Neural cell (in vitro differentiated cells): ENCODE data around the gene WASHC1. TPM values are rescaled to one million over a fixed set of nuclear protein-coding genes. Genes with fewer than 3 reads are reported as not detected.
"Not testable (repeated sequence)": the region's sequence is repeated elsewhere in the genome, so short reads cannot be mapped to it uniquely, and the experiment has no call there.

ENCODE experiments used
- H2AFZ ChIP-seq: fragments of 200-600, 300-800 bp; sonication (generic), shearing (Covaris generic); 2 replicates; pipeline ENCODE4 v1.6.0; 2014; ENCODE audit warnings: low read depth, mild to moderate bottlenecking, antibody characterized with exemption, low read length, moderate library complexity
- H3F3A ChIP-seq: fragments of 200-600 bp; shearing (Covaris generic); 2 replicates; pipeline ENCODE4 v1.6.1; 2016; ENCODE audit warnings: mild to moderate bottlenecking, moderate library complexity, mixed read lengths, antibody characterized with exemption, low read length; ENCODE audit not compliant: insufficient read depth, poor library complexity, severe bottlenecking
- H3K27ac ChIP-seq: fragments of 200-600, 300-800 bp; sonication (generic), shearing (Covaris generic); 2 replicates; pipeline ENCODE4 v1.5.1; 2014; ENCODE audit warnings: mild to moderate bottlenecking, low read length, moderate library complexity
- H3K27me3 ChIP-seq: fragments of 300-800, 200-600 bp; sonication (generic), shearing (Covaris generic); 2 replicates; pipeline ENCODE4 v1.6.0; 2014; ENCODE audit warnings: mild to moderate bottlenecking, low read depth, low read length, moderate library complexity; ENCODE audit not compliant: insufficient read depth
- H3K36me3 ChIP-seq: fragments of 300-800, 200-600 bp; sonication (generic), shearing (Covaris generic); 2 replicates; pipeline ENCODE4 v1.5.1; 2014; ENCODE audit warnings: mild to moderate bottlenecking, antibody characterized with exemption, low read length, moderate library complexity; ENCODE audit not compliant: insufficient read depth
- H3K4me2 ChIP-seq: fragments of 300-800, 200-600 bp; sonication (generic), shearing (Covaris generic); 2 replicates; pipeline ENCODE4 v1.6.0; 2014; ENCODE audit warnings: mild to moderate bottlenecking, low read length
- H3K4me3 ChIP-seq: fragments of 300-800, 200-600 bp; sonication (generic), shearing (Covaris generic); 2 replicates; pipeline ENCODE4 v1.5.1; 2014; ENCODE audit warnings: mild to moderate bottlenecking, low read length, moderate library complexity
- H3K79me2 ChIP-seq: fragments of 200-600 bp; shearing (Covaris generic); replicated peaks from 2 replicates; pipeline ENCODE4 v1.6.0; 2014; ENCODE audit warnings: mild to moderate bottlenecking, low read length, moderate library complexity; ENCODE audit not compliant: insufficient read depth
- H3K9ac ChIP-seq: fragments of 300-800, 200-600 bp; sonication (generic), shearing (Covaris generic); 2 replicates; pipeline ENCODE4 v1.6.1; 2016; ENCODE audit warnings: mild to moderate bottlenecking, low read length, mixed read lengths
- H3K9me2 ChIP-seq: fragments of 200-600 bp; shearing (Covaris generic); 2 replicates; pipeline ENCODE4 v1.6.1; 2016; ENCODE audit warnings: mild to moderate bottlenecking, low read length, mixed read lengths; ENCODE audit not compliant: insufficient read depth
- H3K9me3 ChIP-seq: fragments of 200-600, 300-800 bp; sonication (generic), shearing (Covaris generic); 2 replicates; pipeline ENCODE4 v1.6.1; 2016; ENCODE audit warnings: mild to moderate bottlenecking, mixed run types, low read length, moderate library complexity, mixed read lengths
- H4K20me1 ChIP-seq: fragments of 200-600 bp; shearing (Covaris generic); 2 replicates; pipeline ENCODE4 v1.6.1; 2016; ENCODE audit warnings: mild to moderate bottlenecking, mixed run types; ENCODE audit not compliant: insufficient read depth
- polyA plus RNA-seq: library from polyadenylated mRNA; depleted of rRNA; stranded (reverse); fragments of >200 nt; gene quantifications from 2 replicates; pipeline ENCODE4 v1.2.3, GENCODE V29; 2014

The WASHC1 gene
- polyA plus RNA-seq, 1 donor from 2014 or later, result 14.8 TPM

- H3K4me3 ChIP-seq, H3K9me3 ChIP-seq, H3K27me3 ChIP-seq, H4K20me1 ChIP-seq, H3K9me2 ChIP-seq, H3K27ac ChIP-seq, H3K36me3 ChIP-seq, H2AFZ ChIP-seq, H3F3A ChIP-seq, H3K9ac ChIP-seq, H3K4me2 ChIP-seq, H3K79me2 ChIP-seq: not testable (repeated sequence)
Observed at GRCh38 chr9:41261-41676, 12.0 kb upstream of the WASHC1 start.

- not testable (repeated sequence) for H4K20me1 ChIP-seq, H3K9ac ChIP-seq, H3K4me2 ChIP-seq, H3K9me2 ChIP-seq, H3K79me2 ChIP-seq, H3K4me3 ChIP-seq, H3F3A ChIP-seq, H3K27me3 ChIP-seq, H2AFZ ChIP-seq, H3K36me3 ChIP-seq, H3K9me3 ChIP-seq, H3K27ac ChIP-seq
Observed at GRCh38 chr9:32308-32707, 3.1 kb upstream of the WASHC1 start.

- H3K4me3 ChIP-seq, result peak overlapping the region; percentile 52
- H2AFZ ChIP-seq, H3K36me3 ChIP-seq, H3K79me2 ChIP-seq, H3F3A ChIP-seq, H4K20me1 ChIP-seq, H3K4me2 ChIP-seq, H3K27ac ChIP-seq, H3K9me3 ChIP-seq, H3K9me2 ChIP-seq, H3K27me3 ChIP-seq: not testable (repeated sequence)
- H3K9ac ChIP-seq, result peak overlapping the region; percentile 39
Observed at GRCh38 chr9:28775-29174, 481 bp downstream of the WASHC1 start.

GRCh38 chr9:21621-22020, 7.6 kb downstream of the WASHC1 start:
- H3K4me2 ChIP-seq, H3K9ac ChIP-seq, H3K9me3 ChIP-seq, H3K9me2 ChIP-seq, H3F3A ChIP-seq, H4K20me1 ChIP-seq, H3K27me3 ChIP-seq, H3K79me2 ChIP-seq, H2AFZ ChIP-seq, H3K36me3 ChIP-seq, H3K4me3 ChIP-seq, H3K27ac ChIP-seq: not testable (repeated sequence)

DNA sequence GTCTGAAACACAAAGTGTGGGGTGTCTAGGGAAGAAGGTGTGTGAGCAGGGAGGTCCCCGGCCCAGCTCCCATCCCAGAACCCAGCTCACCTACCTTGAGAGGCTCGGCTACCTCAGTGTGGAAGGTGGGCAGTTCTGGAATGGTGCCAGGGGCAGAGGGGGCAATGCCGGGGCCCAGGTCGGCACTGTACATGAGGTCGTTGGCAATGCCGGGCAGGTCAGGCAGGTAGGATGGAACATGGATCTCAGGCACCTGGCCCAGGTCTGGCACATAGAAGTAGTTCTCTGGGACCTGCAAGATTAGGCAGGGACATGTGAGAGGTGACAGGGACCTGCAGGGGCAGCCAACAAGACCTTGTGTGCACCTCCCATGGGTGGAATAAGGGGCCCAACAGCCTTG, 12.4 kb downstream of the WASHC1 start:
- not testable (repeated sequence) for H2AFZ ChIP-seq, H4K20me1 ChIP-seq, H3K27me3 ChIP-seq, H3K9me3 ChIP-seq, H3K27ac ChIP-seq, H3K9ac ChIP-seq, H3K4me3 ChIP-seq, H3F3A ChIP-seq, H3K36me3 ChIP-seq, H3K79me2 ChIP-seq, H3K4me2 ChIP-seq, H3K9me2 ChIP-seq

- H3K27ac ChIP-seq, H4K20me1 ChIP-seq, H2AFZ ChIP-seq, H3K9me3 ChIP-seq, H3K9me2 ChIP-seq, H3K36me3 ChIP-seq, H3K27me3 ChIP-seq, H3K79me2 ChIP-seq, H3K9ac ChIP-seq, H3F3A ChIP-seq, H3K4me2 ChIP-seq, H3K4me3 ChIP-seq: not testable (repeated sequence)
Observed at GRCh38 chr9:14129-14809, 15.0 kb downstream of the WASHC1 start.

GRCh38 chr9:11206-11605, 18.1 kb downstream of the WASHC1 start:
- H3K4me2 ChIP-seq, H3K9me3 ChIP-seq, H3K9ac ChIP-seq, H3K9me2 ChIP-seq, H2AFZ ChIP-seq, H3K27me3 ChIP-seq, H3F3A ChIP-seq, H3K4me3 ChIP-seq, H3K27ac ChIP-seq, H3K36me3 ChIP-seq, H3K79me2 ChIP-seq, H4K20me1 ChIP-seq: not testable (repeated sequence)

DNA sequence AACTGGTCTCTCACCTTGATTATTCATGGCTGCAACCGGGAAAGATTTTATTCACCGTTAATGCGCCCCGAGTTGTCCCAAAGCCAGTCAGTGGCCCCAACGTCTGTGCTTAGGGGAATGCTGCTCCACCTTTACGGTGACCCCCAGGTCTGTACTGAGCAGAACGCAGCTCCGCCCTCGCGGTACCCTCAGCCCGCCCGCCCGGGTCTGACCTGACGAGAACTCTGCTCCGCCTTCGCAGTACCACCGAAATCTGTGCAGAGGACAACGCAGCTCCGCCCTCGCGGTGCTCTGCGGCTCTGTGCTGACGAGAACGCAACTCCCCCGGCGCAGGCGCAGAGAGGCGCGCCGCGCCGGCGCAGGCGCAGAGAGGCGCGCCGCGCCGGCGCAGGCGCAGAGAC, 18.6 kb downstream of the WASHC1 start:
- H3K4me3 ChIP-seq, H3F3A ChIP-seq, H4K20me1 ChIP-seq, H2AFZ ChIP-seq, H3K9me2 ChIP-seq, H3K9me3 ChIP-seq, H3K27ac ChIP-seq, H3K4me2 ChIP-seq, H3K9ac ChIP-seq, H3K27me3 ChIP-seq, H3K79me2 ChIP-seq, H3K36me3 ChIP-seq: not testable (repeated sequence)
